ENCODE measurements around the gene KCTD6.

- TF ChIP-seq EP300 (IDR thresholded peaks at IDR 0.05) = no peak
- TF ChIP-seq, protein P1, sequence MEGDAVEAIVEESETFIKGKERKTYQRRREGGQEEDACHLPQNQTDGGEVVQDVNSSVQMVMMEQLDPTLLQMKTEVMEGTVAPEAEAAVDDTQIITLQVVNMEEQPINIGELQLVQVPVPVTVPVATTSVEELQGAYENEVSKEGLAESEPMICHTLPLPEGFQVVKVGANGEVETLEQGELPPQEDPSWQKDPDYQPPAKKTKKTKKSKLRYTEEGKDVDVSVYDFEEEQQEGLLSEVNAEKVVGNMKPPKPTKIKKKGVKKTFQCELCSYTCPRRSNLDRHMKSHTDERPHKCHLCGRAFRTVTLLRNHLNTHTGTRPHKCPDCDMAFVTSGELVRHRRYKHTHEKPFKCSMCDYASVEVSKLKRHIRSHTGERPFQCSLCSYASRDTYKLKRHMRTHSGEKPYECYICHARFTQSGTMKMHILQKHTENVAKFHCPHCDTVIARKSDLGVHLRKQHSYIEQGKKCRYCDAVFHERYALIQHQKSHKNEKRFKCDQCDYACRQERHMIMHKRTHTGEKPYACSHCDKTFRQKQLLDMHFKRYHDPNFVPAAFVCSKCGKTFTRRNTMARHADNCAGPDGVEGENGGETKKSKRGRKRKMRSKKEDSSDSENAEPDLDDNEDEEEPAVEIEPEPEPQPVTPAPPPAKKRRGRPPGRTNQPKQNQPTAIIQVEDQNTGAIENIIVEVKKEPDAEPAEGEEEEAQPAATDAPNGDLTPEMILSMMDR (IDR thresholded peaks at IDR 0.05) = no peak
- TF ChIP-seq POLR2AphosphoS5 (IDR thresholded peaks at IDR 0.05) = no peak
- no peak for TF ChIP-seq POLR2A (IDR thresholded peaks at IDR 0.05)
Observed at GRCh38 chr3:58539626-58540025, 47.7 kb downstream of the KCTD6 start.
